Measurements from ENCODE around the gene ATXN2.

- TF ChIP-seq, protein P1, sequence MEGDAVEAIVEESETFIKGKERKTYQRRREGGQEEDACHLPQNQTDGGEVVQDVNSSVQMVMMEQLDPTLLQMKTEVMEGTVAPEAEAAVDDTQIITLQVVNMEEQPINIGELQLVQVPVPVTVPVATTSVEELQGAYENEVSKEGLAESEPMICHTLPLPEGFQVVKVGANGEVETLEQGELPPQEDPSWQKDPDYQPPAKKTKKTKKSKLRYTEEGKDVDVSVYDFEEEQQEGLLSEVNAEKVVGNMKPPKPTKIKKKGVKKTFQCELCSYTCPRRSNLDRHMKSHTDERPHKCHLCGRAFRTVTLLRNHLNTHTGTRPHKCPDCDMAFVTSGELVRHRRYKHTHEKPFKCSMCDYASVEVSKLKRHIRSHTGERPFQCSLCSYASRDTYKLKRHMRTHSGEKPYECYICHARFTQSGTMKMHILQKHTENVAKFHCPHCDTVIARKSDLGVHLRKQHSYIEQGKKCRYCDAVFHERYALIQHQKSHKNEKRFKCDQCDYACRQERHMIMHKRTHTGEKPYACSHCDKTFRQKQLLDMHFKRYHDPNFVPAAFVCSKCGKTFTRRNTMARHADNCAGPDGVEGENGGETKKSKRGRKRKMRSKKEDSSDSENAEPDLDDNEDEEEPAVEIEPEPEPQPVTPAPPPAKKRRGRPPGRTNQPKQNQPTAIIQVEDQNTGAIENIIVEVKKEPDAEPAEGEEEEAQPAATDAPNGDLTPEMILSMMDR (IDR thresholded peaks at IDR 0.05) = no peak
- TF ChIP-seq POLR2A (IDR thresholded peaks at IDR 0.05) (no peak), EP300 (IDR thresholded peaks at IDR 0.05) (no peak)
Measured at GRCh38 chr12:111573476-111573875, 25.6 kb downstream of the ATXN2 start.
